Mucosa of descending colon (tissue), 3 donors: ENCODE results near the gene COL1A1. TPM values are rescaled to one million over a fixed set of nuclear protein-coding genes. Genes with fewer than 3 reads are reported as not detected.

Experiments used
- ATAC-seq: fragments of 200-7000 bp; cut with Tn5 transposase; one replicate; pipeline ENCODE4 v1.9.1; 2020; ENCODE audit warnings: mild to moderate bottlenecking, moderate library complexity
- DNase-seq, 3 donors: peaks; one replicate each; pipeline ENCODE4 v3.0.0-alpha.2; 2020
- H3K36me3 ChIP-seq: fragments of 200-600 bp; one replicate; pipeline ENCODE4 v1.8.0; 2021; ENCODE audit warnings: low read depth, mild to moderate bottlenecking
- H3K4me1 ChIP-seq: fragments of 200-600 bp; one replicate; pipeline ENCODE4 v1.8.0; 2021; ENCODE audit warnings: low read depth, mild to moderate bottlenecking
- H3K4me3 ChIP-seq: fragments of 200-600 bp; one replicate; pipeline ENCODE4 v1.8.0; 2021; ENCODE audit warnings: mild to moderate bottlenecking
- H3K9me3 ChIP-seq: fragments of 200-600 bp; one replicate; pipeline ENCODE4 v1.8.0; 2021; ENCODE audit warnings: mild to moderate bottlenecking
- intact Hi-C, 2 donors: fragments of 100-400 bp; cut with DNase I in 1 of 2; cut with micrococcal nuclease in 1 of 2; formaldehyde crosslinking; loops; one replicate each; pipeline versions ENCODE4 v1.11.0 to v1.11.1; 2022; cut with DNase I, micrococcal nuclease
- total RNA-seq, 3 donors: library from RNA; stranded (reverse); fragmentation: NEBNext Ultra II Directional in 2 of 3; extraction: Animal tissue kit (Norgen Biotek cat#: 25700) in 2 of 3; gene quantifications; one replicate each; pipeline versions ENCODE4 v1.2.1 to v1.2.4, GENCODE V29; 2021 to 2023
- TF ChIP-seq, protein P1 (sequence below): fragments of 200-600 bp; IDR thresholded peaks from one replicate; pipeline ENCODE4 v1.8.0; 2022; ENCODE audit warnings: antibody characterized with exemption, mild to moderate bottlenecking
- donor health status: DM: no; HTN: no; CAD: no; lungs with moderate emphysema.
- donor health status: DM: no; HTN: no; CAD: no.
- donor health status: DM: no; HTN: yes; CAD: no.

COL1A1 gene
- total RNA-seq, 3 donors from 2014 or later = 53.0 to 248 (median 160) TPM

DNA sequence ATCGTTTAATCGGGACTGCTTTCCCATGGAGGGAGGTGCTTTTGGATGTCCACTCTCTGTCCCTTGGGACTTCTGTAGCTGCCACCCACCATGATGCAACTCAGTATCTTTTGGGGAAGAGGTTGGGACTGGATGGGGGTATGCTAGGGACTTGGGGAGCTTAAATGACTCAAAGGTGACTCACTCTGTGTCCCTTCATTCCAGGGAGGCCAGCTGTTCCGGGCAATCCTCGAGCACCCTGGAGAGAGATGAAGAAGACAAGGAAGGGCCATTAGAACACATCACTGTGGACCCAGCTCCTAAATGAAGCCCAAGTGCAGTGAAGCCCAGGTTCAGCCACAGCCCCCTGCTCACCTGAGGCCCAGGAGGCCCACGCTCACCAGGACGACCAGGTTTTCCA, 4.6 kb downstream of the COL1A1 start:
- no peaks in the 10 kb centered on the region for H3K36me3 ChIP-seq
- ATAC-seq (no peak), DNase-seq (no peak)
- no peak overlapping the region for H3K4me3 ChIP-seq
- no peaks in the 10 kb centered on the region for H3K9me3 ChIP-seq
- H3K4me1 ChIP-seq = peaks cover 26% of the 10 kb centered on the region
- intact Hi-C loops = no loop called here
- TF ChIP-seq, protein P1, sequence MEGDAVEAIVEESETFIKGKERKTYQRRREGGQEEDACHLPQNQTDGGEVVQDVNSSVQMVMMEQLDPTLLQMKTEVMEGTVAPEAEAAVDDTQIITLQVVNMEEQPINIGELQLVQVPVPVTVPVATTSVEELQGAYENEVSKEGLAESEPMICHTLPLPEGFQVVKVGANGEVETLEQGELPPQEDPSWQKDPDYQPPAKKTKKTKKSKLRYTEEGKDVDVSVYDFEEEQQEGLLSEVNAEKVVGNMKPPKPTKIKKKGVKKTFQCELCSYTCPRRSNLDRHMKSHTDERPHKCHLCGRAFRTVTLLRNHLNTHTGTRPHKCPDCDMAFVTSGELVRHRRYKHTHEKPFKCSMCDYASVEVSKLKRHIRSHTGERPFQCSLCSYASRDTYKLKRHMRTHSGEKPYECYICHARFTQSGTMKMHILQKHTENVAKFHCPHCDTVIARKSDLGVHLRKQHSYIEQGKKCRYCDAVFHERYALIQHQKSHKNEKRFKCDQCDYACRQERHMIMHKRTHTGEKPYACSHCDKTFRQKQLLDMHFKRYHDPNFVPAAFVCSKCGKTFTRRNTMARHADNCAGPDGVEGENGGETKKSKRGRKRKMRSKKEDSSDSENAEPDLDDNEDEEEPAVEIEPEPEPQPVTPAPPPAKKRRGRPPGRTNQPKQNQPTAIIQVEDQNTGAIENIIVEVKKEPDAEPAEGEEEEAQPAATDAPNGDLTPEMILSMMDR = no peak

DNA sequence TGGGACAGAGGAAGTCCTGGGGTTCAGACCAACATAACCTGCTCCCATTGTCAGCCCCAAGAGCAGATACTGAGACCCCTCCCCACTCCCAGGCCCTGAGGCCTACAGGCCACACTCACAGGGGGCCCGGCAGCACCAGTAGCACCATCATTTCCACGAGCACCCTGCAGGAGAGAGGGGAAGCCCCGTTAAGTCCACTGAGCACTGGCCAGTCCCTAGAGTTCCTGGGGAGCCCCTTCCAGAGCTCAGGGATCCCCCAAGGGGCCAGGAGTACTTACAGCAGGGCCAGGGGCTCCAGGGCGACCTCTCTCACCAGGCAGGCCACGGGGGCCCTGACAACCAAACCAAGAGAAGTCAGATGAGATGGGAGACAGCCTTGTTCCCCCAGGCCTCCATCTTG, 5.4 kb downstream of the COL1A1 start:
- intact Hi-C loops = no loop called here
- Histone ChIP-seq H3K9me3 (no peaks in the 10 kb centered on the region), H3K36me3 (no peaks in the 10 kb centered on the region), H3K4me3 (no peak overlapping the region), H3K4me1 (peaks cover 26% of the 10 kb centered on the region)
- TF ChIP-seq, protein P1 = no peak
- ATAC-seq = no peak
- peak in 1 of 3 donors; percentile 29 for DNase-seq

DNA sequence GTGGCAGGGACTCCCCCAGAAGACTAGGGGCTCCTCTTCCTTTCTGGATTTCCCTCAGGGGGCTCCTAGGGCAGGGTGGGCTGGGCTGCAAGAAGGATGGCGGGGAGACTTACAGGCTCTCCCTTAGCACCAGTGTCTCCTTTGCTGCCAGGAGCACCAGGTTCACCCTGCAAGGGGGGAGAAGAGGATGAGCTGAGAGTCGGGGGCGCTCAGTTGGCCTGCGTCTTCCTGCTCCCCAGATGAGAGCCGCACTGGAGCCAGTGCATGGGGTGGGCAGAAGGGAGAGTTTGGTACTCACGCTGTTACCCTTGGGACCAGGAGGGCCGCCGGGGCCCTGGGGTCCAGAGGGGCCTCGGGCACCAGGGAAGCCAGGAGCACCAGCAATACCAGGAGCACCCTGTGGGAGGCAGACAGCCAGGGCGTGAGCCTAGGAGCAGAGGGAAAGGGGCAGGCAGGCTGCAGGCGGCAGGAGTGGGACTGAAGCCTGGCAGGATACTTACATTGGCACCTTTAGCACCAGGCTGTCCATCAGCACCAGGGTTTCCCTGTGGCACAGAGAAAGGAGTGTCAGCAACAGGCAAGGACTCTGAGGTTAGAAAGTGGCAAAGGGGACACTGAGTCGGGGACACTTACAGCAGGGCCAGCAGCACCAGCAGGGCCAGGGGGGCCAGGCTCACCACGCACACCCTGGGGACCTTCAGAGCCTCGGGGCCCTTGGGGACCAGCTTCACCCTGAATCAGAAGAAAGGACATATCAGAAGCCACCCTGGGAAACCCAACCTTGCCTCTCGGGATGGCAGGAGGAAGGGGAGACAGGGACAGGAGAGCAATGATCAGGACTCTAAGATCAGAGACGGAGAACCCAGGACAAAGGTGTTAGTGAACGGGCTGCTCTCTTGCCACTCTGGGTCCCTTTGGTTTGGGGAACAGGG, 6.2 kb downstream of the COL1A1 start:
- Histone ChIP-seq H3K36me3 (no peaks in the 10 kb centered on the region), H3K9me3 (no peaks in the 10 kb centered on the region), H3K4me1 (peaks cover 17% of the 10 kb centered on the region), H3K4me3 (no peak overlapping the region)
- intact Hi-C loops = no loop called here
- peak in 1 of 3 donors; percentile 42 for DNase-seq
- no peak for ATAC-seq
- TF ChIP-seq, protein P1 = no peak

DNA sequence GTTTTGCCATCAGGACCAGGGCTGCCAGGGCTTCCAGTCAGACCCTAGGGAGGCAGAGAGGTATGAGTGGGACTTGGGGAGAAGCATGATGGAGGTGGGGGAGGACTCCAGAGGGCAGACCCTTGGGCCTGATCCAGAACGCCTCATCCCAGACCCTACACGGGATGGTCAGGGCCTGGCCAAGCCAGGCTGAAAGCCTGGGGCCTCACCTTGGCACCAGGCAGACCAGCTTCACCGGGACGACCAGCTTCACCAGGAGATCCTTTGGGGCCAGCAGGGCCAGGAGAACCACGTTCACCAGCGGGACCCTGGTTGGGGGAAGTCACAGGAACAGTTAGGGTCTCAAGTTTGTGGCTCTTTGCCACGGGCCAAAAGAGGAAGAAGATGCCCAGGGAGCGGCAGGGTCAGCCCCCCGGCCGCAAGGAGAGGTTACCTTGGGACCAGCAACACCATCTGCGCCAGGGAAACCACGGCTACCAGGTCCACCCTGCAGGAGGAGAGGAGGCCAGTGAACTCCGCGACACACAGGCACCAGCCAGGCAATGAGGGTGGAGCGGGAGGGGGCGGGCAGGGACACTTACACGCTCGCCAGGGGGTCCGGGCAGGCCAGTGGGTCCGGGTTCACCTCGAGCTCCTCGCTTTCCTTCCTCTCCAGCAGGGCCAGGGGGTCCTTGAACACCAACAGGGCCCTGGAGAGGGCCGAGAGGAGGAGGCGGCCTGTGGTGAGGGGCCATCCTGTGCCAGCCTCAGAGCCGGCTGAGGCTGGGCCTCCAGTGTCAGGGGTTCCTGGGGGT, 7.1 kb downstream of the COL1A1 start:
- DNase-seq (no peak), ATAC-seq (no peak)
- peaks cover 9% of the 10 kb centered on the region for H3K4me1 ChIP-seq
- no peaks in the 10 kb centered on the region for H3K36me3 ChIP-seq
- TF ChIP-seq, protein P1 = no peak
- H3K9me3 ChIP-seq = no peaks in the 10 kb centered on the region
- intact Hi-C loops = no loop called here
- no peak overlapping the region for H3K4me3 ChIP-seq

DNA sequence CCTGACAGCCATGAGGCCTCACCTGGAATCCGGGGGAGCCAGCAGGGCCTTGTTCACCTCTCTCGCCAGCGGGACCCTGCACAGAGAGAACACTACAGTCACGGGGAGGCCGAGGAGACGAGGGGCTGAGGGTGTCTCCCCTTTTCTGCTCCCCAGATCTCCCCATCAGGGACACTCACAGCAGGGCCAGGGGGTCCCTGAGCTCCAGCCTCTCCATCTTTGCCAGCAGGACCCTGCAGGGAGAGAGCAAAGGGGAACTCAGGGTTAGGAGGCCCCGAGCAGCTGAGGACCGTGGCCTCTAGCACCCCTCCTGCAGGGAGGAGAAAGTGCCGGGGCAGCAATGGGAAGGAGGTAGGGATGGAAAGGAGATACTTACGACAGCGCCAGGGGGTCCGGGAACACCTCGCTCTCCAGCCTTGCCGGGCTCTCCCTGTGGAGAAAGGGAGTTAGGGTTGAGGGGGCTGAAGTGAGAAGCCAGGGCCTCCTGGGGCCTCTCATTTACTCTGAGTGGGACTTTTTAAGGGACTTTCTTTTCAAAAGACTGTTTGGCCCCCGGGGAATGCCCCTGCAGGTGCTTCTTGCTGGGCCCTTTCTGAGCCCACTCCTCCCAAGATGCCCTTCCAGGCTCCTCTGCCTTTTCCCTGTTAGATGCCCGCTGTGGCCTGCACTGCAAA, 8.7 kb downstream of the COL1A1 start:
- no peaks in the 10 kb centered on the region for H3K4me1 ChIP-seq
- no peaks in the 10 kb centered on the region for H3K9me3 ChIP-seq
- intact Hi-C loops = no loop called here
- ATAC-seq = no peak
- DNase-seq = no peak
- no peaks in the 10 kb centered on the region for H3K36me3 ChIP-seq
- TF ChIP-seq, protein P1 = no peak
- no peak overlapping the region for H3K4me3 ChIP-seq
